ENCODE results near the gene C22orf42. TPM values are rescaled to one million over a fixed set of nuclear protein-coding genes. Genes with fewer than 3 reads are reported as not detected.

The C22orf42 gene
- total and polyA plus RNA-seq, 5 donors: not detected

Other genes starting within 250 kb of the C22orf42 start
- 100 to 1,000 TPM in 1 of 4 donors, 10 to 100 TPM in 3; 69.6 to 103 (median 86.2) TPM for gene YWHAH, start 214.8 kb downstream of the C22orf42 start, total RNA-seq
- 59.9 TPM for gene YWHAH, start 214.8 kb downstream of the C22orf42 start, polyA plus RNA-seq
- gene SLC5A1, start 116.0 kb downstream of the C22orf42 start, total RNA-seq: 10 to 100 TPM; 52.7 to 98.2 (median 86.3) TPM
- 49.5 TPM for gene SLC5A1, start 116.0 kb downstream of the C22orf42 start, polyA plus RNA-seq
- gene RFPL2, start 45.8 kb upstream of the C22orf42 start, total RNA-seq: not detected
- gene RFPL2, start 45.8 kb upstream of the C22orf42 start, polyA plus RNA-seq: not detected
- gene SLC5A4, start 96.0 kb upstream of the C22orf42 start, total RNA-seq: 1 to 10 TPM in 1 of 4 donors, under 1 TPM in 2, not detected in 1; 0.31 to 1.0 (median 0.32) TPM
- gene SLC5A4, start 96.0 kb upstream of the C22orf42 start, polyA plus RNA-seq: 0.36 TPM
- gene RFPL3, start 198.6 kb upstream of the C22orf42 start, total RNA-seq: not detected
- not detected for gene RFPL3, start 198.6 kb upstream of the C22orf42 start, polyA plus RNA-seq